ENCODE data around the gene CUL2.
"Not testable (repeated sequence)": the region's sequence is repeated elsewhere in the genome, so short reads cannot be mapped to it uniquely, and the experiment has no call there.

CUL2 gene

DNA sequence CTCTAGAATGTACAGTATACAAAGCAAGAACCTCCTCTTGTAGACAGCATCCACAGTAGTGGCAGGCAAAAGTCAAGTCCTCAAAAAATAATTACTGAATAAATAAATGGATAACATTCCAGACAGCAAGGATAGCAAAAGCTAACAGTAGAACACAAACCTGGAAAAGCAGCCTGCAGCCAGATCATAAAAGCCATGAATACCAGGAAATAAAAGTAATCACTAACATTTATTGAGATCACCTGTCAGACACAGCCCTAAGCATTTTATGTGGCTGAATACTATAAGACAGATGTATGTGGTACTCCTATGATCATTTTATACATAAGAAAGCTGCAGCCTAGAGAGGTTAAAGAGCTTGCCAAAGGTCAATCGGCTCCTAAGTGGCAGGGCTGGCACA, 34.0 kb downstream of the CUL2 start:
- TF ChIP-seq, protein P1, sequence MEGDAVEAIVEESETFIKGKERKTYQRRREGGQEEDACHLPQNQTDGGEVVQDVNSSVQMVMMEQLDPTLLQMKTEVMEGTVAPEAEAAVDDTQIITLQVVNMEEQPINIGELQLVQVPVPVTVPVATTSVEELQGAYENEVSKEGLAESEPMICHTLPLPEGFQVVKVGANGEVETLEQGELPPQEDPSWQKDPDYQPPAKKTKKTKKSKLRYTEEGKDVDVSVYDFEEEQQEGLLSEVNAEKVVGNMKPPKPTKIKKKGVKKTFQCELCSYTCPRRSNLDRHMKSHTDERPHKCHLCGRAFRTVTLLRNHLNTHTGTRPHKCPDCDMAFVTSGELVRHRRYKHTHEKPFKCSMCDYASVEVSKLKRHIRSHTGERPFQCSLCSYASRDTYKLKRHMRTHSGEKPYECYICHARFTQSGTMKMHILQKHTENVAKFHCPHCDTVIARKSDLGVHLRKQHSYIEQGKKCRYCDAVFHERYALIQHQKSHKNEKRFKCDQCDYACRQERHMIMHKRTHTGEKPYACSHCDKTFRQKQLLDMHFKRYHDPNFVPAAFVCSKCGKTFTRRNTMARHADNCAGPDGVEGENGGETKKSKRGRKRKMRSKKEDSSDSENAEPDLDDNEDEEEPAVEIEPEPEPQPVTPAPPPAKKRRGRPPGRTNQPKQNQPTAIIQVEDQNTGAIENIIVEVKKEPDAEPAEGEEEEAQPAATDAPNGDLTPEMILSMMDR (IDR thresholded peaks at IDR 0.05; ENCODE audit: extremely low read depth, insufficient read depth, missing control alignments) = no peak
- no peak for DNase-seq (ENCODE audit: low spot score)
- in situ Hi-C loops (cut with MboI; ENCODE audit: low pct_unique_long_range_greater_than_20kb, low sequenced_read_pairs, unreplicated experiment) = no loop called here

DNA sequence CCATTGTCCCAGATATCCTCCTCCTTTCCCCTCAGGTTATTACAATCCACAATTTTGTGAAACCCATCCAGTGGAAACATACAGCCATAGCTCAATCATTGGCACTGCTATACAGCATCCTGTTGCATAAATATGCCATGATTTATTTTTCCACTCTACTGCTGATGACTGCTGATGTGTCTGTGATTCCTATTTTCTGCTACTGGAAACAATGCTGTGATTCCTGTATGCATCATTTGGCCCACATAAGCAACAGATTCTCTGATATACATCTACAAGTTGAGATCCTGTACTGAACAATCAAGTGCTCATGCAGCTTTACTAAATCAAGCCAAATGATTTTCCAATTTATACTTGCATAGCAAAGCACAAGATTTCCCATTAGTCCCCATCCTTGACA, 39.6 kb downstream of the CUL2 start:
- no peak for DNase-seq (ENCODE audit: low spot score)
- TF ChIP-seq, protein P1 (IDR thresholded peaks at IDR 0.05; ENCODE audit: extremely low read depth, insufficient read depth, missing control alignments) = no peak
- in situ Hi-C loops (cut with MboI; ENCODE audit: low pct_unique_long_range_greater_than_20kb, low sequenced_read_pairs, unreplicated experiment) = no loop called here

DNA sequence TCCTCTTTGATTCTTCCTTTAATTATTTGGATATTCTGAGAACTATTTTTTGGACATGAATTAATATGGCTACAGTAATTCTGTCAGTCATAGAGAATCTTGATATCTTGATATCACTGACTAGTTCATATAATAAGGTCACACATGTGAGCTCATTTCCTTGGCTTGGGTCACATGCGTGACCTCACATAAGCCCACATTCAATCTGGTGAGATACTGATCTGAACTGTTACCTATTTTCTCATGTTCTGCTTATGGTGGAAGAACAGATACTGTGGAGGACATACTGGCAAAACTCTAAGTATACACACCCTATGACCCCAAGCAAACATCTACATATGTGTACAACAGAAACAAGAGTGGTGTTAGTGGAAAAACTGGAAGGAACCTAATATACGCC, 44.1 kb downstream of the CUL2 start:
- TF ChIP-seq, protein P1 (IDR thresholded peaks at IDR 0.05; ENCODE audit: extremely low read depth, insufficient read depth, missing control alignments) = no peak
- no peak for DNase-seq (ENCODE audit: low spot score)
- in situ Hi-C loops (cut with MboI; ENCODE audit: low pct_unique_long_range_greater_than_20kb, low sequenced_read_pairs, unreplicated experiment) = no loop called here

DNA sequence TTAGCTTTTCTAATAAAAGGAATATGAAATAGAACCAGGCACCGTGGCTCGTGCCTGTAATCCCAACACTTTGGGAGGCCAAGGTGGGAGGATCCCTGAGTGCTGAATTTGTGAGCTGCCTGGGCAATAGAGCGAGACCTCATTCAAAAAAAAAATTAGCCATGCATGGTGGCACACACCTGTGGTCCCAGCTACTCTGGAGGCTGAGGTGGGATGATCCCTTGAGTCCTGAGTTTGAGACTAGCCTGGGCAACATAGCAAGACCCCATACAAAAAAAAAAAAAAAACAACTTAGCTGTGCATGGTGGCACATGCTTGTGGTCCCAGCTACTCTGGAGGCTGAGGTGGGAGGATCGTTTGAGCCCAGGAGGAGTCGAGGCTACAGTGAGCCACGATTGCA, 44.9 kb downstream of the CUL2 start:
- DNase-seq (ENCODE audit: low spot score); in situ Hi-C loops (cut with MboI; ENCODE audit: low pct_unique_long_range_greater_than_20kb, low sequenced_read_pairs, unreplicated experiment): not testable (repeated sequence)

DNA sequence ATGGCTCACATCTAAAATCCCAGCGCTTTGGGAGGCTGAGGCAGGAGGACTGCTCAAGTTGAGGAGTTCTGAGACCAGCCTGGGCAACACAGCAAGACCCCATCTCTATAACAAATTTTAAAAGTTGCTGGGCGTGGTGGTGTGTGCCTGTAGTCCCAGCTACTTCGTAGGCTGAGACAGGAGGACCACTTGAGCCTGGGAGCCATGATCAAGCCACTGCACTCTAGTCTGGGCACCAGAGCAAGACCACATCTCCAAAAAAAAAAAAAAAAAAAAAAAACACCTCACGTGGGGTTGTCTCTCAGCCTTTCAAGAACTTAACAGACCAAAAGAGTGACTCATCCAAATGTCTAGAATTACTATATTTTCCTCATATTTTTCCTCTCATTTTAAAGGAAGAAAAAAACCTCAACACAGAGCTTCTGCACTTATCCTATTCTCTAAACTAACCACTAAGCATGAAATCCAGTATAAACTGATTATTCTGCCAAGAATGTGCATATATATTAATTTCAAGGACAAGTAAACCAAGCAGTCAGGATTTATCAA, 46.3 kb downstream of the CUL2 start:
- TF ChIP-seq, protein P1 (IDR thresholded peaks at IDR 0.05; ENCODE audit: extremely low read depth, insufficient read depth, missing control alignments) = no peak
- DNase-seq (ENCODE audit: low spot score) = no peak
- in situ Hi-C loops (cut with MboI; ENCODE audit: low pct_unique_long_range_greater_than_20kb, low sequenced_read_pairs, unreplicated experiment) = no loop called here

DNA sequence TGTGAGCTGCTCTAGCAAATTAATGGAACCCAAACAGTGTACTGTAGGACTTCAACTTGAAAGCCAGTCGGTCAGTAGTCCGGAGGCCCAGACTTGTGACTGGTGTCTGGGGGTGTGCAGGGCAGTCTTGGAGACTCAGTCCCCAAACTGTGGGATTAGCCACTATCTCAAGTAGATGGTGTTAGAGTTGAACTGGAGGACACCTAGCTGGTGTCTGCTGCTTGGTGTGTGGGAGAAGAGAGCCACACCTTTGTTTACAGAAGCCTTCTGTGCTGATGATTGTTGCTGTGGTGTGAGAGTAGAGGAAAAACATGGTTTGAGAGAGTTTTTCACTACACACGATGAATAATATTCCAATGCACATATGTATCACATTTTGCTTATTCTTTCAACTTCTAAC, 47.4 kb downstream of the CUL2 start:
- TF ChIP-seq, protein P1 (IDR thresholded peaks at IDR 0.05; ENCODE audit: extremely low read depth, insufficient read depth, missing control alignments) = no peak
- in situ Hi-C loops (cut with MboI; ENCODE audit: low pct_unique_long_range_greater_than_20kb, low sequenced_read_pairs, unreplicated experiment) = no loop called here
- no peak for DNase-seq (ENCODE audit: low spot score)

DNA sequence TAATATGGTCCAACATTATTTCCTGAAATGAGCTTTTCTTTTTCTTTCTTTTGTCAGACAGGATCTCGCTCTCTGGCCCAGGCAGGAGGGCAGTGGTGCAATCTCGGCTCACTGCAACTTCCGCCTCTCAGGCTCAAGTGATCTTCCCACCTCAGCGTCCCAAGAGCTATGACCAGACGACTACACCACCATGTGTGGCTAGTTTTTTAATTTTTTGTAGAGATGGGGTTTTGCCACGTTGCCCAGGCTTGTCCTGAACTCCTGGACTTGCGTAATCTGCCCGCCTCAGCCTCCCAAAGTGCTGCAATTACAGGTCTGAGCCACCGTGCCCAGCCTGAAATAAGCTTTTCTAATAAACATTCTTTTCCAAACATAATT, 48.6 kb downstream of the CUL2 start:
- DNase-seq (ENCODE audit: low spot score) = no peak
- TF ChIP-seq, protein P1 (IDR thresholded peaks at IDR 0.05; ENCODE audit: extremely low read depth, insufficient read depth, missing control alignments) = no peak
- in situ Hi-C loops (cut with MboI; ENCODE audit: low pct_unique_long_range_greater_than_20kb, low sequenced_read_pairs, unreplicated experiment) = no loop called here

Measured in GM13977 (cell line).